GM19043 (cell line): ENCODE data around the gene OGFOD3.

Source experiments
- ATAC-seq: cut with Tn5 transposase; IDR thresholded peaks from one replicate; pipeline ENCODE4 v1.9.1; 2021; ENCODE audit warnings: low read depth; ENCODE audit not compliant: unreplicated experiment

Gene OGFOD3

DNA sequence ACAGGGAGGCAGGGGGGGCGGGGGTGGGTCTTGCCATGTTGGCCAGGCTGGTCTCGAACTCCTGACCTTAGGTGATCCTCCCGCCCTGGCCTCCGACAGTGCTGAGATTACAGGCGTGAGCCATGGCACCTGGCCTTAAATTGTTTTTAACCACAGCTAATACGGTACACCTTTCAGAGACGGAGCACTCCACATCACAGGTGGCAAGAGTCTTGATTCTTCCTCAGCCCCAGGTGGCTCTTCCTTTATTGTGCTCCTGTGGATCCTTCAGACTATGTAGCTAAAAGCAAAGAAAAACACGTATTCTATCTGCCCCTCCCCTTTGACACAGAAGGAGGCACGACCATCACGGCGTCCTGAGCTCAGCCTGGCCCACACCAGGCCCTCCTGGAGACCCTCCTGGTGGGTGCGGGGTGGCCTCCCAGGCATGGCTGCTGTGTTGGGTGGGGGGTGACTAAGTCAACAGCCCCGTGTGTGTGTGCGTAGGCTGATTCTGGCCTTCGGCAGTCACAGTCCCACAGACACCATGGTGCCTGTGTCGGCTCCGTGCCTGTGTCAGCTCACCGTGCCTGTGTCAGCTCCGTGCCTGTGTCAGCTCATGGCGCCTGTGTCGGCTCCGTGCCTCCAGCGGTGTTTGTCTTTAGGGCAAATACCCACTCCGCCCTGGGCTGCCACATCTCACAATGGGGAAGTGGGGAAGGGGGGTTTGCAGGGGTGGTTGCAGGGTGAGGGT lies 74.0 kb downstream of the OGFOD3 start:
- ATAC-seq, result no peak

DNA sequence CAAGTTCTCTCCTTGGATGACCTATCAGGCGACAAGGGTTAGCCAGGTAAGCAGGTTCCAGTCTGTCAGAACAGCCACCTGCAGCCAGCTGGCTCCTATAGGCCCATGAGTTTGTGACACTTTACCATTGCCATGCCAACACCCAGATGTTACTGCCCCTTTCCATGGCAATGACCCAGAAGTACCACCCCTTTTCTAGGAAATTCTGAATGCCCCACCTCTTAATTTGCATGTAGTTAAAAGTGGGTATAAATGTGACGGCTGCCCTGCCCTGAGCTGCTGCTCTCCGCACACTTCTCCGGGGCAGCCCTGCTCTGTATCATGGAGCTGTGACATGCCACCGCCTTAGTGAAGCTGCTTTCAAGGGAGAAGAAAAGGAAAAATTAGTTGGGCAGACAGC lies 74.8 kb downstream of the OGFOD3 start:
- no peak for ATAC-seq

DNA sequence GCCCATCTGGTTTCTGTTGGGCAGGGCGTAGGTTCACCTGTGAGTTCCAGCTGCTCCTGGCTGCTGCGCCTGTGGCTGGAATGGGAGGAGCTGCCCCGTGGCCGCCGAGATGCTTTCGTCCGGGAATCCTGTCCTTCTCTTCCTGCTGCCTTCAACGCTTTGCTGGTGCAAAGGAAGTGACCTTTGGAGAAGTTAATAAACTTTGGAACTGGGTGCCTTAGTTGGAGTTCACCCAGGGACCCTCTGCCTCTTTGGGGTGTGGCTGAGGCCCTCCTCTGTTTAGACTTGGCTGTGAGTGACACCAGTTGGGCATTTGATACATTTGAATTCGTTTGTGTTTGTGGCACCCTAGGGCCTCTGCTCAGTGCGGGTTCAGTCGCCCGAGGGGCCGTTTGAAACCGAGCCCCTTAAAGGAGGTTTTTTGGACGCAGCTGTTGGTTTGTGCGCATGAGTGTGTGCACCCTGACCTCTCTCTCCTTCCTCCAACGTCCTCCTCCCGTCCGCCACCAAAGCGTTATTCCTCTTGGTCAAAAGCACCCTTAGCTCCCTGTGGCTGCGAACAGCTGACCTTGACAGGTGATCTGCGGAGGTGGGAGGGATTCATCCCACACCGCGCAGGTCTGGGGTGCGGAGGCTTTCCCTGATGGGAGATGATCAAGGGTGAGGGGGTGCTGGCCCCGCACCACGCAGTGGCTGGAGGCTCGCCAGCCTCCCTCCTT lies 75.9 kb downstream of the OGFOD3 start:
- ATAC-seq, result no peak

- ATAC-seq, result no peak
These were observed 78.5 kb downstream of the OGFOD3 start for GRCh38 chr17:82339634-82340580.
